ENCODE data around the gene ARHGAP26.

The ARHGAP26 gene

DNA sequence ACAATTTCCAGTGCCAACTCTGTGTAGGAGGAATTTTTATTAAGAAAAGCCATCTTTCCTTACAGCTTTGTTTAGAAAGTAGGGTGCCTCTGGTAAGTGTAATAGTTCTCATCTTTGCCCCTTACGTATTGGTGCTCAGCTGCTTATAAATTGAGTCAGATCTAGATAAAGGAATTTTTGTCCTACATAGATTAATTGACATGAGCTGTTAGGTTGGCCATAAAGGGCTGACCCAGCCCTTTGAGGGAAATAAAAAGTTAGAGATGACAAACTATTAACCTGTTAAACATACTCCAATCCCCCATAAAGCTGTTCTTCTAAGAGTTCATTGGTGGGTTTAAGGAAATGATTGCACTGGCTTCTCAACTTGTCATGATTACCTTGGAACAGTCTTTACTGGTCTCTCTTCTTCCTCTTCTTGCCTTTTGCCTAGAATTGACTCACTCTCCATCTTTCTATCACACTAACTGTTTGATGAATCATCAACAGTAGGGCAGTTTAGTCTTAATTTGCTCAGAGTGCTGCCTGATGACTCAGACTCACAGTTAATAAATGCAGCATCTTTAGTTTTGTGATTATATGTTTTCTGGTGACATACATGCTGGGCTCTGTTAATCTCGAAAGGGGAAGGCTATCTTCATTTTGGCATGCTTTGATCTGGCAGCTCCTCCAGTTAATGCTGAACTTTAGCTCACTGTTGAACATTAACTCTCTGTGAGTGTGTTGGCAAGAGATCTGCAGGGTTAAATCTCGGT is 51.7 kb downstream of the ARHGAP26 start:
- Histone ChIP-seq H3K4me3 (ENCODE audit: low read length) (no peak overlapping the region), H3K4me1 (ENCODE audit: control insufficient read depth, insufficient read depth, low read length) (peaks cover 94% of the 10 kb centered on the region)

DNA sequence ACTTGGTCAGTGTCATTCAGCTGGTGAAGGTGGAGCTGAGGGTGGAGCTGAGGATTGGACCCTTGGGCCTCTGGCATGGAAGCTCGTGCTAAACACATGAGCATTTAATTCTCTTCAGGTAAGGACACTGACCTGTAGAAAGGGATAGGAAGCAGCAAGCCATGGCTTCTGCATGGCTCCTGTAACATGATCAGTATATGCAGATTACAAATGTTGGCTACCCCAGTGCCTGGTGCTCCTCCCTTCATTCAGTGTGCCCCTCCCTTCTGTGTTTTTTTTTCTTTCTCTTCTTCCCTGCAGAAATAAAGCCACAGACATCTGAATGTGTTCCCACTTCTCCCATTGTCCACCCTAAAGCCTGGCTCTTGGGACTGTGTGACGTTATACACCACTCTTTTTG is 52.9 kb downstream of the ARHGAP26 start:
- Histone ChIP-seq H3K4me3 (ENCODE audit: low read length) (no peak overlapping the region), H3K9me3 (ENCODE audit: control insufficient read depth, low read length) (no peaks in the 10 kb centered on the region), H3K36me3 (ENCODE audit: control insufficient read depth, insufficient read depth, low read length) (no peaks in the 10 kb centered on the region), H3K4me1 (ENCODE audit: control insufficient read depth, insufficient read depth, low read length) (peaks cover 94% of the 10 kb centered on the region), H3K27me3 (ENCODE audit: control insufficient read depth, insufficient read depth, low read length) (no peaks in the 10 kb centered on the region), H3K9ac (ENCODE audit: low read length) (no peak overlapping the region)

More for the DNA sequence above, 51.7 kb downstream of the ARHGAP26 start:
- H3K27me3 ChIP-seq (ENCODE audit: control insufficient read depth, insufficient read depth, low read length), result no peaks in the 10 kb centered on the region
- H3K36me3 ChIP-seq (ENCODE audit: control insufficient read depth, insufficient read depth, low read length), result no peaks in the 10 kb centered on the region
- no peaks in the 10 kb centered on the region for H3K9me3 ChIP-seq (ENCODE audit: control insufficient read depth, low read length)
- no peak overlapping the region for H3K9ac ChIP-seq (ENCODE audit: low read length)

DNA sequence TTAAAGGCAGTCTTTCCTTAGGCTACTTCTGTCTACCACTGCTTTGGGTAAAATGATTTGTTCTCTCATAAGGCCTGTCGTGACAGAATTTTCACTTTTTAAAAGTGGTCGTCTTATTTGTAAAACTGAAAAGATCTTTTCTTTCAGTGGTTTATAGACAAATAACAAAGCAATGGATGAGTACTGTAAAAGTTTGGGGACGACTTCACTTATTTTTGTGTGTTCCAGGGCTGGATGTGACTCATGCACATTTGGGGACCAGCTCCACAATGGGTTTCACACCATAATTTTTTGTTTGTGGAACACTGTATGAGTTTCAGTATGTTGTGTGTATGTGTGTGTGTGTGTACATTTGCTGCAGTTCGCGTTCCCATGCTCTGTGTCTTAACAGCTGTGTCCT is 53.6 kb downstream of the ARHGAP26 start:
- Histone ChIP-seq H3K9ac (ENCODE audit: low read length) (no peak overlapping the region), H3K36me3 (ENCODE audit: control insufficient read depth, insufficient read depth, low read length) (no peaks in the 10 kb centered on the region), H3K4me1 (ENCODE audit: control insufficient read depth, insufficient read depth, low read length) (peaks cover 94% of the 10 kb centered on the region), H3K9me3 (ENCODE audit: control insufficient read depth, low read length) (no peaks in the 10 kb centered on the region), H3K27me3 (ENCODE audit: control insufficient read depth, insufficient read depth, low read length) (no peaks in the 10 kb centered on the region), H3K4me3 (ENCODE audit: low read length) (no peak overlapping the region)

DNA sequence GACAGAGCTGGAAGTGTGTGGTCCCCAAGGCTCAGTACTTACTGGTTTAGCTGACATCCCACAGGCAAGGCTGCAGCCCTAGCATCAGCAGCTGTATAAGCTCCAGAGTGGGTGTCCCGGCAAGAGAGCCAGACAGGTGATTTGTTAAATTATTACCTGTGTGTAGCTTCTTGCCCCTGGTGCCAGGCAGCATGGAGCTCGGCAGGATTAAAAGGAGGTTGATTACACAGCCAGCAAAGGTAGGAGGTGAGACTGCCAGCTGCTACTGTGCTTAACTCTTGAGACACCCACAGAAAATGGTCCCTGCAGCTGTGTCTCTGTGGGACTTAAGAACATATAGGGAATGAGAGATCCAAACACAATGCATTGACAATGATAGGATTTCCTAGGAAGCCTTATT is 54.2 kb downstream of the ARHGAP26 start:
- Histone ChIP-seq H3K9ac (ENCODE audit: low read length) (no peak overlapping the region), H3K4me3 (ENCODE audit: low read length) (no peak overlapping the region), H3K27me3 (ENCODE audit: control insufficient read depth, insufficient read depth, low read length) (no peaks in the 10 kb centered on the region), H3K36me3 (ENCODE audit: control insufficient read depth, insufficient read depth, low read length) (no peaks in the 10 kb centered on the region), H3K4me1 (ENCODE audit: control insufficient read depth, insufficient read depth, low read length) (peaks cover 94% of the 10 kb centered on the region), H3K9me3 (ENCODE audit: control insufficient read depth, low read length) (no peaks in the 10 kb centered on the region)

DNA sequence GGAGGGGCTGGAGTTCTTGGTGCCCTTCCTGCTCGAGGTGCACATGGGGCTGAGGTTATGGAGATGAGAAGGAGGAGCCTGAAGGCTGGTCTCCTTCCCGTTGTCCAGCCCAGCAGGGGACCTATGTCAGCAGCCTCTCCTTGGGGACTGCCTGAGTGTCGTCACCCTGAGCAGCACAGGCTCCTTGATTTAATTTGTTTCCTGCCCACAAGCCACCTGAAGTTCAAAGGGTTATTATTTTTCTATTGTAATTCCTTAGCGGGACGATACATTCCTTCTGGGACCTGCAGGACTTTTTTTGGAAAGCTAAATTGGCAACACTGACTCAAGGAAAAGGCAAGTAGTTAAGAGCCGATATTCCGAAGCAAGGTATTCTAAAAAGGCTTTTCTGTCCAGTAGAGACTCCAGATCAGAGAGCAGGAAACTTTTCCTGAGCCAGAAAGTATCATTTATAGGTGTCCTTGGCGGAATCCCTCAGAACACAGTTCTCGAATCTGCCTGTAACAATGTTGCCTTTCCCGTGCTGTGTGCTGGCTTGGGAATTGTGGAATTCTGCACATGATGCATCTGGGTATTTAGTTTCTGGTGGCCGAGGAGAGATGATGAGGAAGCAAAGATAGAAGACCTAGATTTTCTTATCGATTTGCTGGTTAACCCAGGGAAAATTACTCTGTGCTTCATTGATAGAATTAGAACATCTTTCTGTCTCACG is 55.4 kb downstream of the ARHGAP26 start:
- Histone ChIP-seq H3K9ac (ENCODE audit: low read length) (no peak overlapping the region), H3K27me3 (ENCODE audit: control insufficient read depth, insufficient read depth, low read length) (no peaks in the 10 kb centered on the region), H3K4me1 (ENCODE audit: control insufficient read depth, insufficient read depth, low read length) (peaks cover 91% of the 10 kb centered on the region), H3K9me3 (ENCODE audit: control insufficient read depth, low read length) (no peaks in the 10 kb centered on the region), H3K4me3 (ENCODE audit: low read length) (no peak overlapping the region), H3K36me3 (ENCODE audit: control insufficient read depth, insufficient read depth, low read length) (no peaks in the 10 kb centered on the region)

DNA sequence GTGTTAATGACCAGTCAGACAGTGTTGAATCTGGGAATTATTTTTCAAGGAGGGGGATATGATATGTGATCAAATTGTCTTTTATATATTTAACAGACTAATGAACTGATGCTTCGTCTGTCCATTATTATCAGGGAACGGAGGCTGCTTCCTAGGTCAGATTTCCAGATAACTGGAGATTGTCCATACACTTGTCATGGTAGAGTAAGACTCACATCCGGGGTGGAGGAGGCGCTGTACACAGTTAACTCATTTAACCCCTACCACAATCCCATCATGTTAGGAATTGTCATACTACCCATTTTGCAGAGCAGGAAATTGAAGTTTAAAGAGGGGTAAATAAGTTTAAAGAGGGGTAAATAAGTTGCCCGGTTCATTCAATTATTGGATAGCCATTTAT is 55.9 kb downstream of the ARHGAP26 start:
- no peaks in the 10 kb centered on the region for H3K27me3 ChIP-seq (ENCODE audit: control insufficient read depth, insufficient read depth, low read length)
- H3K9ac ChIP-seq (ENCODE audit: low read length), result no peak overlapping the region
- H3K36me3 ChIP-seq (ENCODE audit: control insufficient read depth, insufficient read depth, low read length), result no peaks in the 10 kb centered on the region
- H3K9me3 ChIP-seq (ENCODE audit: control insufficient read depth, low read length), result no peaks in the 10 kb centered on the region
- H3K4me3 ChIP-seq (ENCODE audit: low read length), result no peak overlapping the region
- H3K4me1 ChIP-seq (ENCODE audit: control insufficient read depth, insufficient read depth, low read length), result peaks cover 91% of the 10 kb centered on the region

DNA sequence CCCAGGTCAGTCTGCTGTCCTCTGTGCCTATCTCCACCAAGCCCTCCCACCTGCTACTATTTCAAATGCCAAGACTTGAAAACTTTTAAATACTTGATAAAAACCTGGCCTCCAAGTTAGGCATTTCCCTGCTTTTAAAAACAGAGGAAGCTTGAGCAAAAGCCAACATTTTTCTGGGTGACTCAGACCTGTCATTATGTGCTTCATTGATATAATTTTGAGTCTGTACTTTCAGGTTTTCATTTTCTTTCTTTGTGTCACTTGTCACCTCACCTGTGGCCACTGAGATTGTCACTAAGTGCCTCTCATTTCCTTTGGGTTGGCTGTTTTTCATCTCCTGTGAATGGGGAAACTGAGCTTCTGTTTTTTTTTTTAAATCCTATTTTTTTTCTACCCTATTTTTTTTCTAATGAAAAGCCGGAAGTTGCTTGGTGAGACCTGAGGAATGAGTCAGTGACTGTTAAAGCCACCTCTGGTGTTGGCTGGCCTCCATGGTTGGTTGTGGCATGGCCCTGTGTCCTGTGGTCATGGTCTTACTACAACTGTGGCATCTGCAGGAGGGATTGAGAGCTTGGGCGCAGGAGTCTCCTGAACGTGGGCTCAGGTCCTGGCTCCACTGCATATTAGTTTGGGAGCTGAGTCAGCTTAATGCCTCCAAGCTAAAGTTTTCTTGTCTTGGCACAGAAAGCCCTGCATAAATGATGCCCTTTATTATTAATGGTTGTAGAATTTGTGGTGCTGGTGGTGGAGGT is 56.7 kb downstream of the ARHGAP26 start:
- Histone ChIP-seq H3K4me3 (ENCODE audit: low read length) (no peak overlapping the region), H3K27me3 (ENCODE audit: control insufficient read depth, insufficient read depth, low read length) (no peaks in the 10 kb centered on the region), H3K36me3 (ENCODE audit: control insufficient read depth, insufficient read depth, low read length) (no peaks in the 10 kb centered on the region), H3K4me1 (ENCODE audit: control insufficient read depth, insufficient read depth, low read length) (peaks cover 90% of the 10 kb centered on the region), H3K9me3 (ENCODE audit: control insufficient read depth, low read length) (no peaks in the 10 kb centered on the region), H3K9ac (ENCODE audit: low read length) (peak overlapping the region; percentile 24)

DNA sequence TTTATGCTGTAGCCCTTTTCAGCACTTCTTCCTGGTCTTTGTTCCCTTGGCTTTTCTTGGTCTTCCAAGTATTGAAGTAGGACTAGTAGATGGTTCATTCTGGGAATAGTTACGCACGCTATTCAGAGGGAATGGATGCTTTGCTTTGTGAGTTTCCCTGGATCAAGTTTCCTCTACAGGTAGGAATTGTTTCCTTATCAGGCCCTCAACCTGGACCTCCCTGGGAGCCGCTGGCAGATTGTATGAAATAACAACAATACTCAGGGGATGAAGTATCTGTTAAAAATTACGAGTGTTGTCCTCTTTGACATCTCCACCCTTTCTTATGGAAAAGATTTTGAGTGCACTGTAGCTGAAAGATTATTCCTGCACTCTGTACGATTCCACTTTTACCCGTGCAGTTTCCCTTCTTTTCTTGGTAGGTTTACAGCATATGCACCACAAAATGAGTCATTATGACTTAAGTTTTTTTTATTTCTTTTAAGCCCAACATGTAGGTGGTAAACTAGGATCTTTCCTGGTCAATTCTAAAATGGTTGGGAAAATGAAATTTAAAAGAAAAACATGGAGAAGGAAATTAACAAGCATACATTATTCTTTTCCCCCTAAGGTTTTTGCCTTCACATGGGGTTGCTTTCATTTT is 57.9 kb downstream of the ARHGAP26 start:
- H3K27me3 ChIP-seq (ENCODE audit: control insufficient read depth, insufficient read depth, low read length), result no peaks in the 10 kb centered on the region
- H3K4me1 ChIP-seq (ENCODE audit: control insufficient read depth, insufficient read depth, low read length), result peaks cover 88% of the 10 kb centered on the region
- H3K9ac ChIP-seq (ENCODE audit: low read length), result peak overlapping the region; percentile 45

DNA sequence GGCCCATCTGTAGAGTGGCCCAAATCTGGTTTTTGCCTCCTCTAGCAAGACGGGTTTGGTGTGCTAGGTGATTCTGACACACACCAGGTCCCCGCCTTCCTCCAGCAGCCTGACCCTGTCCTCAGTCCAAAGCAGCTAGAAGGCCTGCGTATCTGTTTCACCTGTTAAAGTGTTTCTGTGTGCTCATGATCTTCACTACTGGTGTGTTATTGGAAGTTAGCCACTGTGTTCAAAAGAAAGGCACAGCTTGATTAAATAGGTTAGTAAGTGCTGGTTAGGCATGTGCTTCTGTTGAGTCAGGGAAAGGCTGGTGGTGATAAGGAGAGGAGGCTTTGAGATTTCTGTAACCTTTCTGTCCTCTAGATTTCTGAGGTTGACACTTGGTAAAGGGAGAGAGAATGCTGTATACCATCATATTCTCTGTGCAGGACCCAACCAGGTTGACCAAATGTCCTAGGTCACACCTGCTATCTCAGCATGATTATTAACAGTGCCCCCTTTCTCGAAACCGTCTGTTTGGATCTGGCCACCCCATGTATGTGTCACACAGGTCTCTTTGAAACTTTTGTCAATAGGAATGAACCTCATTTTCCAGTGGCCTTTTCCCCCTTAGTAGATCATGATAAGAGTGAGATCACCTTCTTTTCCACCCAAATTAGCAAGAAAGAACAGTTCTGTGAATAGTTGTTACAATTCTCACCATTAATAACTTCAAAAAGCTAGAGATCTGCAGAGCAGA is 58.8 kb downstream of the ARHGAP26 start:
- Histone ChIP-seq H3K27me3 (ENCODE audit: control insufficient read depth, insufficient read depth, low read length) (no peaks in the 10 kb centered on the region), H3K9me3 (ENCODE audit: control insufficient read depth, low read length) (no peaks in the 10 kb centered on the region), H3K4me3 (ENCODE audit: low read length) (no peak overlapping the region), H3K4me1 (ENCODE audit: control insufficient read depth, insufficient read depth, low read length) (peaks cover 85% of the 10 kb centered on the region), H3K36me3 (ENCODE audit: control insufficient read depth, insufficient read depth, low read length) (no peaks in the 10 kb centered on the region), H3K9ac (ENCODE audit: low read length) (peak overlapping the region; percentile 45)

More for the DNA sequence above, 57.9 kb downstream of the ARHGAP26 start:
- H3K4me3 ChIP-seq (ENCODE audit: low read length), result no peak overlapping the region
- no peaks in the 10 kb centered on the region for H3K9me3 ChIP-seq (ENCODE audit: control insufficient read depth, low read length)
- no peaks in the 10 kb centered on the region for H3K36me3 ChIP-seq (ENCODE audit: control insufficient read depth, insufficient read depth, low read length)

DNA sequence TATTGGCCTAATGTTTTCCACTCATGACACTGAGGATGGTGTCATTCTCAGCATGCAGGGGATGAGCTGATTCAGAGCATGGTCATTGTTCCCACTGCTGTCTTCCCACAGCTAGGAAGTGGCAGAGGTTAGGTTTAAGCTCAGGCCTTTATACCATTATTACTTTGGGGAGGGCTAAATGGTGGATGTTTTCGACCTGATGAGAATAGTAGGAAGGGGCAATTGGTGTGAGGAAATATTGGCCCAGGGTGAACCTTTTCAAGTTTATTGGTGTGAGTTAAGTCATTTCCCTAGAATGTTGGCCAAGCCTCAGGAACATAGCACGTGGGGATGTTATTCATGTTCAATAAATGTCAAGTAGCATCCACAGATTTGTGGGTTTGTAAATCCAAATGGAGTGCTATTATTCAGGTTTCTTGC is 59.6 kb downstream of the ARHGAP26 start:
- H3K9me3 ChIP-seq (ENCODE audit: control insufficient read depth, low read length), result no peaks in the 10 kb centered on the region
- H3K27me3 ChIP-seq (ENCODE audit: control insufficient read depth, insufficient read depth, low read length), result no peaks in the 10 kb centered on the region
- H3K9ac ChIP-seq (ENCODE audit: low read length), result no peak overlapping the region
- peaks cover 85% of the 10 kb centered on the region for H3K4me1 ChIP-seq (ENCODE audit: control insufficient read depth, insufficient read depth, low read length)
- H3K4me3 ChIP-seq (ENCODE audit: low read length), result no peak overlapping the region
- H3K36me3 ChIP-seq (ENCODE audit: control insufficient read depth, insufficient read depth, low read length), result no peaks in the 10 kb centered on the region

DNA sequence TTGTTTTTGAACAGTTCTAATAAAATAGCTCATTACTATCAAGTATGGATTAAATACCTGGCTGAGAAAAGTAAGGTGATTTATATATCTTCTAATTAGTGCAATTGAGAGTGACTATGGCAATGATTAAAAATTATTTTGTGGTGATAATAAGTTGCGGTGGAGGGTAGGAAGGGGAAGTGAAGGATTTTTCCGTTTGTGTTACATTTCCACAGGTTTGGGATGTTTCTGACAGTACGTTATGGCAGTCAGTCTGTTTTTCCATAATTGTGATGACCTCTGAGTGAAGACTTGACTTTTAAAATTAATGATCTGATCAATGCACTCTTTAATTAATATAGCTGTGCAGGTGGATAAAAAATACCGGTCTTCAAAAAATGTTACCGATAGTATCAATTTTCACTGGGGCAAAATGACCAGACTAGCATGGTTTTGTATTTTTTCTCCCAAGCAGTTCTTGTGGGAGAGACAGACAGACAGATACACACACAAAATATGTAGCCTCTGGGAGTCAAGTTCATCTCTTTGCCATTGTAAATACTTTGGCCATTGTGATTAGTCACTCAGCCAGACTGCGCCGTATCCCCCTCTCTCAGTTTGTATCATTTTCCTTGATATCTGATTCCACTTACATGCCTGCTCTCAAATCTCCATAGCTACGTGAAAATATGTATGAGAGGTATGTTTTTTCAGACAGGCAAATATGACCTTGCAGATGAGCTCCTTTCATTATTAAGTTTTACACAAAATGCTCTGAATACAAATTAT is 60.2 kb downstream of the ARHGAP26 start:
- Histone ChIP-seq H3K4me1 (ENCODE audit: control insufficient read depth, insufficient read depth, low read length) (peaks cover 85% of the 10 kb centered on the region), H3K9me3 (ENCODE audit: control insufficient read depth, low read length) (no peaks in the 10 kb centered on the region), H3K4me3 (ENCODE audit: low read length) (no peak overlapping the region), H3K27me3 (ENCODE audit: control insufficient read depth, insufficient read depth, low read length) (no peaks in the 10 kb centered on the region), H3K9ac (ENCODE audit: low read length) (no peak overlapping the region), H3K36me3 (ENCODE audit: control insufficient read depth, insufficient read depth, low read length) (no peaks in the 10 kb centered on the region)
